ENCODE results near the gene CCDC80.

- TF ChIP-seq CTCF (IDR thresholded peaks at IDR 0.05; ENCODE audit: low read depth, low read length) (no peak), POLR2A (IDR thresholded peaks at IDR 0.05; ENCODE audit: extremely low read depth, insufficient read length) (no peak), MAX (IDR thresholded peaks at IDR 0.05; ENCODE audit: low read depth, low read length) (no peak)
Observed at GRCh38 chr3:112635674-112636073, 5.3 kb downstream of the CCDC80 start.

Measured in NB4 (cell line).